Stimulated activated CD8-positive, alpha-beta memory T cell treated with anti-CD3 and anti-CD28 coated beads, Interleukin-15, amount 100 ng/mL, for 4 hours (primary cell): ENCODE results near the gene MRC2.
"Not testable (repeated sequence)": the region's sequence is repeated elsewhere in the genome, so short reads cannot be mapped to it uniquely, and the experiment has no call there.

Source experiments
- DNase-seq, 2 donors: peaks; one replicate each; pipeline ENCODE4 v3.0.0-alpha.2; 2020; ENCODE audit warnings: low read depth in 2 of 2

The MRC2 gene

GRCh38 chr17:62679866-62680377 lies 52.5 kb downstream of the MRC2 start:
- no peak for DNase-seq

GRCh38 chr17:62680541-62681052 lies 53.1 kb downstream of the MRC2 start:
- no peak for DNase-seq

GRCh38 chr17:62681061-62681938 lies 53.8 kb downstream of the MRC2 start:
- DNase-seq = no peak

- no peak for DNase-seq
These were observed 54.5 kb downstream of the MRC2 start for GRCh38 chr17:62681939-62682381.

GRCh38 chr17:62684179-62684578 lies 56.7 kb downstream of the MRC2 start:
- no peak for DNase-seq

DNA sequence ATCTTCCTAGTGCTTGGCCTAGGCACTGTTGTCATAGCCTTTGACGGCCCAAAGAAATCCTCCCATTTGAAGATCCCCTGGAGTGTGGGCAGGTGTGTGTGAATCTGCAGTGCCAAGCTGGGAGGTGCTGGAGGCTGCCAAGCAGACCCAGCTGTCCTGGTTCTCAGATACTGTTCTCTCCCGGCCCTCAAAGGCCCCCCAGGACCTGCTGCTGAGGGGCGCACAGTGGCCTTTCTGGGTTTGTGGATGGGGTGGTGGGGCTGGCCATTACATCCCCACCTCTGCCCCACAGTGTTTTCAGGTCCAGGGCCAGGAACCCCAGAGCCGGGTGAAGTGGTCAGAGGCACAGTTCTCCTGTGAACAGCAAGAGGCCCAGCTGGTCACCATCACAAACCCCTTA lies 60.5 kb downstream of the MRC2 start:
- DNase-seq = no peak

GRCh38 chr17:62688398-62689160 lies 61.1 kb downstream of the MRC2 start:
- DNase-seq = no peak

- DNase-seq = no peak
These were observed 62.1 kb downstream of the MRC2 start for GRCh38 chr17:62689441-62690167.

DNA sequence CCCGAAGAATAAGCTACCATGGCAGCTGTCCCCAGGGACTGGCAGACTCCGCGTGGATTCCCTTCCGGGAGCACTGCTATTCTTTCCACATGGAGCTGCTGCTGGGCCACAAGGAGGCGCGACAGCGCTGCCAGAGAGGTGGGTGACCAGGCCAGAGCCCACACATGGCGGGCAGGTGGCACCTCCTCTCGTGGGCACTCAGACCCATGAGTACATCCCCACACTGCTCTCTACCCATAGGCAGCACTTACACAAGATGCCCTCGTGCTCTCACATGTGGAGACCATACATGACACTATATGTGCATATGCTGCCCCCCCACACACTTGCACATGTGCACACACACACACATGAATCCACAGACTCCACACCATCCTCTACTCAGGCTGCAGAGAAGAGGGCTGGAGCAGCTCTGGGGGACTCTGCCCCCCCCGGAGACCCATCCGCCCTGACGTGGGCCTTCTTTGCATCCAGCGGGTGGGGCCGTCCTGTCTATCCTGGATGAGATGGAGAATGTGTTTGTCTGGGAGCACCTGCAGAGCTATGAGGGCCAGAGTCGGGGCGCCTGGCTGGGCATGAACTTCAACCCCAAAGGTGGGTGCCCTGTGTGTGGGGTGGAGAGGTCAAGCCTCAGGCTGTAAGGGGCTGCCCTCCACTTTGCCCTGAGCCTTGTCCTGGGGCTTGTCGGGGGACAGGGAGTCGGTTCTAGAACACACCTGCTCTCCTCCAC lies 62.9 kb downstream of the MRC2 start:
- no peak for DNase-seq

DNA sequence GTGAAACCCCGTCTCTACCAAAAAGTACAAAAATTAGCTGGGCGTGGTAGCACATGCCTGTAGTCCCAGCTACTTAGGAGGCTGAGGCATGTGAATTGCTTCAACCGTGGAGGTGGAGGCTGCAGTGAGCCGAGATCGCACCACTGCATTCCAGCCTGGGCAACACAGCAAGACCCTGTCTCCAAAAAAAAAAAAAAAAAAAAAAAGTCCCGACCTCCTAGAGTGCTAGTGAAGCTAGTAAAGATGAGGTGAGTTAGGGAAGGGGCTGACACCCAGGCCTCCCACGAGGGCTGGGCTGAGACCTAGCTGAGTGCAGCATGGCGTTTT lies 64.1 kb downstream of the MRC2 start:
- not testable (repeated sequence) for DNase-seq

DNA sequence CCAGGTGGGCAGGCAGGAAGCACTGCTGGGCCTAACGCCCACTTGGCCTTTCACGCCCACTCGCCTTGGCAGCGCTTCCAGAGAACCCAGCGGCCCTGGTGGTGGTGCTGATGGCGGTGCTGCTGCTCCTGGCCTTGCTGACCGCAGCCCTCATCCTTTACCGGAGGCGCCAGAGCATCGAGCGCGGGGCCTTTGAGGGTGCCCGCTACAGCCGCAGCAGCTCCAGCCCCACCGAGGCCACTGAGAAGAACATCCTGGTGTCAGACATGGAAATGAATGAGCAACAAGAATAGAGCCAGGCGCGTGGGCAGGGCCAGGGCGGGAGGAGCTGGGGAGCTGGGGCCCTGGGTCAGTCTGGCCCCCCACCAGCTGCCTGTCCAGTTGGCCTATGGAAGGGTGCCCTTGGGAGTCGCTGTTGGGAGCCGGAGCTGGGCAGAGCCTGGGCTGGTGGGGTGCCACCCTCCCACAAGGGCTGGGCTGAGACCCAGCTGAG lies 64.7 kb downstream of the MRC2 start:
- no peak for DNase-seq

DNA sequence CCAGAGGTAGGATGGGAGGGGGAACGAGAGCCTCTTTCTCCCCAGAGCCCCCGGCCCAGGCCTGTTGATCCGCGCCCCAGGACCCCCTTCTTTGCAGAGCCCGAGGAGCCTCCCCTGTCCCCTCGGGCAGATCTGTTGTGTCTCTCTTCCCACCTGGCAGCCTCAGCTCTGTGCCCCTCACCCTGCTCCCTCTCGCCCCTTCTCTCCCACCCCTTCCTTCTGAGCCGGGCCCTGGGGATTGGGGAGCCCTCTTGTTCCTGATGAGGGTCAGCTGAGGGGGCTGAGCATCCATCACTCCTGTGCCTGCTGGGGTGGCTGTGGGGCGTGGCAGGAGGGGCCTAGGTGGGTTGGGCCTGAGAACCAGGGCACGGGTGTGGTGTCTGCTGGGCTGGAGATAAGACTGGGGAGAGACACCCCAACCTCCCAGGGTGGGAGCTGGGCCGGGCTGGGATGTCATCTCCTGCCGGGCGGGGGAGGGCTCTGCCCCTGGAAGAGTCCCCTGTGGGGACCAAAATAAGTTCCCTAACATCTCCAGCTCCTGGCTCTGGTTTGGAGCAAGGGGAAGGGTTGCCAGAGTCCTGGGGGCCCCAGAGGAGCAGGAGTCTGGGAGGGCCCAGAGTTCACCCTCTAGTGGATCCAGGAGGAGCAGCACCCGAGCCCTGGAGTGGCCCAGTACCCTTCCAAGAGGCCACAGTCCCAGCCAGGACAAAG lies 65.4 kb downstream of the MRC2 start:
- no peak for DNase-seq

DNA sequence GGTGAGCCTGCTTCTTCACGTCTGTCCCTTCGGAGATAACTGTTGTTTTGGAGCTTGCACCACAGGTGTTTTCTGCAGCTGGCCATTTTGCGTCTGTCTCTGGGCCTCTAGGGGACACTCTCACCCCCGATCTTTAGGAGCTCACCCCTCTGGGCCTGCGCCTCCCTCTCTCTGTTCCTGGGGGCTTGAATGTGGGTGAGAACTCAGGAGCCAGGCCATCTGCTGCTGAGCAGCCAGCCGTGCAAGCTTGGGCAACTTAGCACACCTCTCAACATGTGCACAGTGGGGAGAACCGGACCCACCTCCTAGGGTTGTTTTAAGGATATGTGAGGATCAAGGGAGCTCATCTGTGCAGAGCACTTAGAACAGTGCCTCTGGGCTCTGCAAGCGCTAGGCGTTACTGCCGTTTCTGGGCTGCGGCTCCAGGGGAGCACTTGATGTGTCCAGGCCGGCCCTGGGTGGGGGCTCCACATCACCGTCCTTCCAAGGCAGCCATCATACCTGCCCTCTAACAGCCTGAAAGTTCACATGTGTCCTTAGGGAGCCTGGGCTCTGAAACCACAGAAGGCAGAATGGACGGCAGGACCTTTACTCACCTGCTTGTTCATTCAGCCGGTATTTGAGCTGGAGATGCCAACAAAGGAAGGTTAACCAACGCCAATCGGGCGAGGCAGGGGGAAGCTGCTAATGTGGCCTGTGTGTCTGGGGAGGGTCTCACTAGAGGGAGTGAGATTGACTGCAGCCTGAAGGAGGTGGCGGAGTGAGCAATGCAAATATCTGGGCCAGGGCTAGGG lies 66.3 kb downstream of the MRC2 start:
- no peak for DNase-seq

DNA sequence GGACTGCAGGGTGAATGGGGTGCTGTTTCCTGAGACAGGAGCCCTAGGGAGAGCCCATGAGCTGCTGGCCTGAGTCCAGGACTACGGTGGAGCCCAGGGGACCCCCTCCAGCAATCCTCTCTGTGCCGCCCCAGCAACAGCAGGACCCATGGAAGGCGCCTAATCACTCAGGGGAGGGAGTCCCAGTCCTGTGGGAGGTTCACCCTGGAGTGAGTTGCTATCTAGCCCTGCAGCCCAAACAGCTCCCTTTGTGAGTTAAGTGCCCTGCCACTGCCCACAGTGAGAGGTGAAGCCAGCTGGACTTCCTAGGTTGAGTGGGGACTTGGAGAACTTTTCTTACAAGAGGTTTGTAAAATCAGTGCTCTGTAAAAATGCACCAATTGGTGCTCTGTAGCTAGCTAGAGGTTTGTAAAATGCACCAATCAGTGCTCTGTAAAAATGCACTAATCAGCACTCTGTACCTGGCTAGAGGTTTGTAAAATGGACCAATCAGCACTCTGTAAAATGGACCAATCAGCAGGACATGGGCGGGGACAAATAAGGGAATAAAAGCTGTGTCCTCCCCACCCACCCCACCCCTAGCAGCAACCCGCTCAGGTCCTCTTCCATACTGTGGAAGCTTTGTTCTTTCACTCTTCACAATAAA lies 67.7 kb downstream of the MRC2 start:
- not testable (repeated sequence) for DNase-seq

DNA sequence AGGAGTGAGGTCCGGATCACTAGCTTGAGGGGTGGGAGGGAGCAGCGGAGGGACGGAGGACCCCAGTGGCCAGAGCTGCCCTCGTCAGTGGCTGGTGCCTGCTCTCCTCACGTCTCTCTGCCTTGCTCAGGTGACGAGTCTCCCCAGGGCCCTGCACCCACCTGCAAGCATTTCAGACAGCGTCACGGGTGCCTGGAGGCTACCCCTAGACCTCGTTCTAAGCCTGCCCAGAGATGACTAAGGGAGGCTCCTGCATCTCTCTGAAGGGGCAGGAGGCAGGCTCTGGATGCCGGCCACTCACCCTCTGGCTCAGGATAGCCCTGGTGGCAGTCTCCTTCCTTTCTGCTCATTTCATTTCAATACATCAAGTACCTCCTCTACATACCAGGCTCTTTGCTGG lies 68.8 kb downstream of the MRC2 start:
- no peak for DNase-seq

GRCh38 chr17:62696726-62697490 lies 69.4 kb downstream of the MRC2 start:
- no peak for DNase-seq

- not testable (repeated sequence) for DNase-seq
These were observed 71.0 kb downstream of the MRC2 start for GRCh38 chr17:62698459-62698858.

DNA sequence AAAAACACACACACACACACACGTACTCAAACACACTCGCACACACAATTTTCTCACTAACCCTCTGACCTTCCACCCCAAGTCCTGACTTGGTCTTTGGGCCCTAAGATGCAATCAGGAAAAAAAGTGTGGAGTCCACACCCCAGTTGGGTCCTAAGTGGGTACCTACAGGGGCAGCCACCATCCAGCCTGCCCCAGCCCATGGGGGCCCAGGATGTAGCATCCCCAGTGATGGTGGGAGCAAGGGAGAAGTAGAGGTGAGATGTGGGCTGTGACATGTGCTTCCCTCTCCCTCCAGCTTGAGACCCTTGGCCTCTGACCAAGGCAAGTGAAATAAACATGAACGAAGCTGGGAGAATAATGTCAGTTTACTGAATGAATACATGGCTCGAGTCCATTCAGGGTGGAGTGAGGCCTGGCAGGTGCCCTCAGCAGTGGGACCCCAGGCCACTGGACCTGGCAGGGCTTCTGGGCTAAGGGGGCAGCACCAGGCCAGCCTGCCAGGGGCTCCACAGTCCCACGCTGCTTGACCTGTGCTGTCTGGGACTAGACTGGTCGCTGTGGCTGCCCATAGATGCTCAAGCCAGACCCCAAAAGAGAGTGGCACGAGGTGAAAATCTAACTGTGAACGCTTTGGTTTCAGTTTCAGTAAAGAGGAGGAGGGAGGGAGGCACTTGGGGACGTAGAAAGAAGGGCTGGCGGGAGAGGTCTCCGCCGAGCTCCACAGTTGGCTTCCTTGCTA lies 73.7 kb downstream of the MRC2 start:
- DNase-seq = no peak
